Activated gamma-delta T cell treated with anti-CD3 and anti-CD28 coated beads, Interleukin-2, amount 50 U/mL, for 16 hours (primary cell): ENCODE results near the gene VWF.

Experiments used
- DNase-seq: peaks from one replicate; pipeline ENCODE4 v3.0.0-alpha.2; 2020; ENCODE audit warnings: low read depth

Gene VWF

GRCh38 chr12:6058481-6059161, 65.8 kb downstream of the VWF start:
- DNase-seq: no peak

GRCh38 chr12:6057700-6058099, 66.8 kb downstream of the VWF start:
- DNase-seq: no peak

DNA sequence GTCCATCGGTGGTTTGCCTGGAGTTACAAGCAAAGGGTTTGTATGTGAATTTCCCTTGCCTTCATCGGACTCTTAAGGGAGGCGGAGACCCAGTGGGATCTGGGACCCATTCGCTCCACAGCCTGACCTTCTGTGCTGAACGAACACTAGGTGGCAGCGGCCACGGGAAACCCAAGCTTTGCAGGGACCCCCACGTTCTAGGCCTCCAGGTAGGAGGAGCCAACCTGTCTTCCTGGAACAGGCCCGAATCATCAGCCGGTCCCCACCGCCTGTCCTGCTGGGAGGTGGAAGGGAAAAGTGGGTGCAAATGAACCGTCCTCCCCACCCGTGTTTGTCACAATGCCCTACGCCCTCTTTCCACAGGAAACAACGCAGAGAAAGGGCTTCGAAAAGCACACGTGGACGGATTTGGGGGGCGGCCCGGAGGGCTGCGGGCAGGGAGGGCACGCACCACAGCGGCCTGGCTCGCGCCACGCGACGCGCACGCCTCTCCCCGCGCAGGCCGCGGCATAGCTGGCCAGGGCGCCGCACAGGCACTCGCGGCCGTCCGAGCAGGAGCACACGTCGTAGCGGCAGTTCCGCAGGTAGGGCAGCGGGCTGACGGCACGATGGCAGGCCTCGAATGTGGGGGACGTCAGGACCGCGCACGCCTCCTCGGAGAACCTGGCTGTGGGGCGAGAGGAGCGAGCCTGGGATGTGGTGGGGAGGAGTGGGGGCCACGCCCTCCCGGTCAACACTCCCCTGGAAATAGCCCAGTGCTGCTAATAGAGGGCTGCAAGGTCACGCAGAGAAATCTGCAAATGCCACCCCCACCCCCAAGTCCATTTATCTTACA, 67.8 kb downstream of the VWF start:
- DNase-seq: peak; percentile 25

DNA sequence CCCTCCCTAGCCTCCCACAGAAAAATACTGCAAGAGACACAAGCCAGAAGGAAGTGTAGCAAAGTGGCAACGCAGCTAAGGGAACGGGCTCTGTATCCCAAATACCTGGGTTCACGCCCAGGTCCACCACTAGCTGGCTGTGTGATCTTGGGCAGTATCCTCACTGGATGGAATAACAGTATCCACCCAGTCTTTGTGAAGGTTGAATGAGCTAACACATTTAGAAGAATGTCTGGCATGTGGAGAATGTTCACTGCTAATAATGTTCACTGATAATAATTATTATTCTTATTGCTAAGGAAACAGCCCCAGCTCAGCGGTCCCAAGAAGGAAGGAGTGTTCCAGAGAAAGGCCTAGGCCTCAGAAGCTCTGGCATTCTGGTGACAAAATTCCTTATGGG, 70.9 kb downstream of the VWF start:
- no peak for DNase-seq

- no peak for DNase-seq
Measured at GRCh38 chr12:6052940-6053329, 71.5 kb downstream of the VWF start.

DNA sequence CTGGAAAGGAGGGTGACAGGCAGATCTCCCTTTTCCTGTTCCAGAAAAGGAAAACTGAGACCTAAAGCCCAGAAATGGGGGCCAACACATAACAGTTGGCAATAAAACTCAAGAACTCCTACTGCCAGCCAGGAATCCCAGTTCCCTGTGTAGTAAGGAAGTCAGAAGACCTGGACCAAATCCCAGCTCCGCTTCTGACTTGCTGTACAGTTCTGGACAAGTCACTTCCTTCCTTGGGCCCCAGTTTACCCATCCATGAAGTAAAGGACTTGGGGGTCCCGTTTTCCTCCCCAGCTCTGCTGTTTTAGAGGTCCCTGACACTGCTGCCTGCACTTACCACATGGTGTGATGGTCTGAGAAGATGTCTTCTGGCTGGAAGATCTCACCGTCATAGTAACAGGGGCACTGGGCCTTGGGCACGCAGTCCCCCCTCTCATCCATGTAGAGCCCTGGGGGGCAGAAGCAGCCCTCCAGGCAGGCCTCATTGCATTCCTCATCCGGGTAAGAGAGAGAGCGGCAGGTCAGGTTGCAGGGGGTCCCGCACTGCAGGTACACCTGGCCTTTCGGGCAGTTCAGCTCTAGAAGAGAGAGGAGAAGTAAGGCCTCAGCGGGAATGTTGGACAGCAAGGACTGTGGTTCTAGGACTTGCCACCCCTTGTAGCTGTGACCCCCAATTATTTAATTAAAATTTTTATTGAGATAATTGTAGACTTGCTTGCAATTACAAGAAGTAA, 72.1 kb downstream of the VWF start:
- no peak for DNase-seq

- no peak for DNase-seq
Measured at GRCh38 chr12:6049992-6050391, 74.5 kb downstream of the VWF start.

DNA sequence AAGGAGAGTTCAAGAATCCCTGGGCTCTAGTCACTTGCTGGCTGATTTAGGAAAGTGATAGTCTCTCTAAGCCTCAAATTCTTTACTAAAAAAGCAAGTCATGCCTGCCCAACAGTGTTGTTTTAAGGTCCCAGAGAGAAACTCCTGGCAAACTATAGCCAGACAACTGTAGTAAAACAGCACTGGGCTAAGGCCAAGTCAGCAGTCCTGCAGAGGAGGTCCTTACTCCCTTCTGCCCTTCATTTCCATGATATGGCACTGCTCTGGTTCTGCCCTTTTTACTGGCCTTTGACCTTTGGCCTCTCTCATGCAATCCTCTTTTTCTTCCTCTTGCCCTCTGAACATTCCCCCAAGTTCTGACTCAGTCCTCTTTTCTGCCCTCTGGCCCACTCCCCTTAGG, 74.9 kb downstream of the VWF start:
- no peak for DNase-seq

- DNase-seq: no peak
Measured at GRCh38 chr12:6047249-6048237, 76.9 kb downstream of the VWF start.

DNA sequence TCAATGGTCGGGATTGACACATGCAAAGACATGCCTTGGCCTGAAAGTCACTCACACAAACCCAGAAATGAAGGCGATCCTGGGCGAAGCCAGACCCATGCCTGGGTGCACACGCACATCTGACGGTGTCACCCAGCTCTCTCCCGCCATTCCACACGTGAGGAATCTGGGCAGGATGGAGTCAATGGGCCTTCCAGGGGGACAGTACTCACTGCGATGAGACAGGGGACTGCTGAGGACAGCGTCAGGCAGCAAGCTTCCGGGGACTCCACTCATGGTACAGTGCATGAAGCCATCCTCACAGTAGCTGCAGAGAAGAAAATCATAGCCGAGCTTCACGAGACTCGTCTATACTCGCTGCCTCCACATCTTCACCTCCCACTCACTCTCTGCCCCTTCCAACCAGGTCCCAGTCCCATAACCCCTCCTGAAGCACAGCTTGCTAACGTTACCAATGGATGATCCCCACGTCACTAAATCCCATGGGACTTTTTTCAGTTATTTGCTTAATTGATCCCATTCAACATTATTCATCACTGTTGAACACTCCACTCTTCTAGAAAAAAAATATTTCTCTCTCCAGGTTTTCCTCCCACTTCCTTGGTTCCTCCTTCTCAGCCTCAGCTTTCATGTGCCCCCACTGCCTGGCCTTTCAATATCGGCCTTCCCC, 77.8 kb downstream of the VWF start:
- no peak for DNase-seq

GRCh38 chr12:6045438-6045837, 79.0 kb downstream of the VWF start:
- DNase-seq: no peak

GRCh38 chr12:6044082-6044481, 80.4 kb downstream of the VWF start:
- DNase-seq: no peak

DNA sequence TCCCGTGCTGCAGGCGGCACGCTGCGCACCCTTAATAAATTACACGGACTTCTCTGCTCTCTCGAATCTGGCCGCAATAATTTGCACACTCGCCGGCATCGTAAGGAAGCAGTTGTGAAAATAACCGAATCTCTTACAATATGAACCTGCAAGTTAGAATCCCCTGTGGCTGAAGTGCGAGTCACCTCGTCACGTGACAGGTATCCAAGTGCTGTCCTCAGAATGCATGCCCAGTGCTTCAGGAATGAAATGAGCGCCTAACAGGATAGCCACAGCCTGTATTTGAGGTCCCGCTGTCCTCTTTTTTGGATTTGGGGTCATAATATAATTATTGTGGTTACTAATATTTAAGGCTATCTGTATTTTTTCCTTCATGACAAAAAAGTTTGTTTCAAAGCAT, 82.0 kb downstream of the VWF start:
- no peak for DNase-seq

DNA sequence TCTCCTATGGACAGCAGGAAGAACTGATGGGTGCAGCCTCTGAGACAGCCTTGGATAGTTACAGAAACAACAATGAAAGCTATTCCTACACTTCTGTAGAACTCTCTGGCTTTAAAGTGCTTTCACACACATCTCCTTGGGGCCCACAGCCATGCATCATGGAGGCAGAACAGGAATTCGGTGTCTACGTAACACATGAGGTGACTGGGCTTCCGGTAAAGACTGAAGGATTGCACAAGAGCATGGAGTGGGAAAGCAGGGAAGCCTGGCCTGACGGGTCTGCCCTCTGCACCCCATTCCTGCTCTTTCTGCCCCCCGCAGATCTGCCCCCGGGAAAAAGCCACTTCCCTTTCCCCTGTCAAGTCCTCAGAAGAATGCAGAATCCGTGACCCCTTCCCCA, 82.6 kb downstream of the VWF start:
- no peak for DNase-seq

DNA sequence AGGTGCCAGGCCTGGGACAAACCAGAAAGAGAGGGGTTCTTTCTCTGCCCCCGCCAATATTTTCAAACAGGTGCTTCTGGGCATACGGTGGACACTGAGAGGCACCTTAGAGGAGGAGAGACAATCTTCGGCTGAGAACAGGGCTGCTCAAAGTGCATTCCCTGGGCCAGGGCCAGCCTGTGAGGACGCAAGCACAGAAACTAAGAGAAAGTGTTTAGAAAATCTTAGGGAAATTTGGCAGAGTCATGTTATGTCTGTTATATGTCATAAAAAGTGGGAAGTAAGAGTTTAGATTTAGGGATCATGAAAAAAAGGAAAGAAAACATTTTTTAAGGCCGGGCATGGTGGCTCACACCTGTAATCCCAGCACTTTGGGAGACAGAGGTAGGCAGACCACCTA, 83.7 kb downstream of the VWF start:
- DNase-seq: no peak

GRCh38 chr12:6039894-6040601, 84.4 kb downstream of the VWF start:
- peak; percentile 14 for DNase-seq

- DNase-seq: no peak
Measured at GRCh38 chr12:6038160-6038559, 86.3 kb downstream of the VWF start.

GRCh38 chr12:6037459-6037858, 87.0 kb downstream of the VWF start:
- no peak for DNase-seq

DNA sequence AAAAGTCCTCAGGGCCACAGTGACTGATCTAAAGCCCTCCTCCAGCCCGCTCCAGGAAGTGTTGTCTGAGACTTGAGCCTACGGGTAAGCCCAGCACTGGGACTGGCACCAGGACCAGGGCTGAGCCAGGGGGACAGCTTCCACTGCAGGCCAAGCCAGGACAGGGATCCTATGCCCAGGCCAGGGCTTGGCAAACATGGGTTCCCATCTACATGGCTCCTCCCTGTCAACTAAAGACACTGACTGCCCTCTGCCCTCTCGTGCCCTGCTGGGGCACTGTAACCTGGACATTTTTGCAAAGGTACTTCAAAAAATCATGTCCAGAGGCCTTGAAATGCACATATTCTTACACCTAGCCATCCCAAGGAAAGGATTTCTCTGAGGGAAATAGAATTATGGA, 88.0 kb downstream of the VWF start:
- DNase-seq: no peak

- no peak for DNase-seq
Measured at GRCh38 chr12:6034596-6034995, 89.9 kb downstream of the VWF start.

GRCh38 chr12:6033546-6033945, 90.9 kb downstream of the VWF start:
- no peak for DNase-seq
